HCT116 (cell line): ENCODE results near the gene AP5Z1. TPM values are rescaled to one million over a fixed set of nuclear protein-coding genes. Genes with fewer than 3 reads are reported as not detected.

ENCODE experiments used
- ATAC-seq: fragments of 200-7000 bp; cut with Tn5 transposase; 2 replicates; pipeline ENCODE4 v1.9.1; 2020; ENCODE audit warnings: mild to moderate bottlenecking, moderate library complexity
- BruUV-seq: library from RNA; stranded (reverse); fragments of 400-500 nt; replicated peaks from 2 replicates; lab custom pipeline; 2021; lab: Mats Ljungman, UMichigan
- CTCF ChIA-PET: fragments of 300-600 bp; sonication (Branson Sonifier 250); formaldehyde crosslinking; loops from one replicate; lab custom pipeline; 2021; ENCODE audit warnings: antibody characterized with exemption; lab: Charles Lee
- POLR2A ChIA-PET: fragments of 300-600, 350-600 bp; sonication (Branson Sonifier 250); formaldehyde crosslinking; loops from one replicate; lab custom pipeline; 2021; ENCODE audit warnings: antibody characterized with exemption; lab: Charles Lee
- RAD21 ChIA-PET, 2 experiments: fragments of 300-600 bp; sonication (Branson Sonifier 250); formaldehyde crosslinking; loops; one replicate each; lab custom pipeline; 2023; ENCODE audit warnings: low total read pairs in 2 of 2; ENCODE audit not compliant: uncharacterized antibody in 2 of 2, unreplicated experiment in 2 of 2, low non-redundant PET in 1 of 2; lab: Charles Lee
- DNase-seq: peaks from one replicate; pipeline ENCODE4 v3.0.0-alpha.2; 2010; ENCODE audit warnings: low read depth, low spot score
- H2AFZ ChIP-seq: fragments of 200-600 bp; shearing (Covaris generic), sonication (generic); 2 replicates; pipeline ENCODE4 v1.6.1; 2017; ENCODE audit warnings: low read depth, mixed run types, mixed read lengths, antibody characterized with exemption, low read length; ENCODE audit not compliant: poor library complexity, severe bottlenecking
- H3K27ac ChIP-seq: 2 replicates; pipeline ENCODE4 v1.5.1; 2012; ENCODE audit warnings: low read depth, low read length
- H3K27me3 ChIP-seq: fragments of 200-600 bp; sonication (generic); 2 replicates; pipeline ENCODE4 v1.6.1; 2016; ENCODE audit warnings: mixed run types, low read length, mixed read lengths; ENCODE audit not compliant: insufficient read depth
- H3K36me3 ChIP-seq, 2 experiments: fragments of 200-500 bp in 1 of 2; fragments of 200-600 bp in 1 of 2; sonication (Bioruptor generic) in 1 of 2; sonication (generic) in 1 of 2; 2 replicates each; pipeline versions ENCODE4 v1.5.1 to v1.6.1; 2014 to 2016; ENCODE audit warnings: low read length in 2 of 2, inconsistent platforms in 1 of 2, mixed read lengths in 1 of 2, mixed run types in 1 of 2; ENCODE audit not compliant: insufficient read depth in 2 of 2, control insufficient read depth in 1 of 2
- H3K4me1 ChIP-seq, 2 experiments: fragments of 200-600 bp in 1 of 2; sonication (generic) in 1 of 2; 2 replicates each; pipeline versions ENCODE4 v1.5.1 to v1.6.1; 2012 to 2017; ENCODE audit warnings: low read length in 2 of 2, inconsistent platforms in 1 of 2, mild to moderate bottlenecking in 1 of 2, mixed read lengths in 1 of 2, mixed run types in 1 of 2, moderate library complexity in 1 of 2; ENCODE audit not compliant: insufficient read depth in 2 of 2, control insufficient read depth in 1 of 2
- H3K4me2 ChIP-seq: fragments of 200-600 bp; sonication (generic); 2 replicates; pipeline ENCODE4 v1.6.1; 2017; ENCODE audit warnings: mixed run types, low read length, mixed read lengths
- H3K4me3 ChIP-seq, 2 experiments: fragments of 200-600 bp in 1 of 2; sonication (generic) in 1 of 2; replicated peaks in 1 of 2; 2 replicates each; pipeline ENCODE4 v1.5.1; 2011 to 2016; ENCODE audit warnings: low read length in 2 of 2, control low read depth in 1 of 2, low read depth in 1 of 2, mild to moderate bottlenecking in 1 of 2, mixed read lengths in 1 of 2, mixed run types in 1 of 2
- H3K79me2 ChIP-seq: fragments of 200-600 bp; sonication (generic); 2 replicates; pipeline ENCODE4 v1.6.1; 2017; ENCODE audit warnings: mild to moderate bottlenecking, mixed run types, low read length, moderate library complexity, mixed read lengths; ENCODE audit not compliant: insufficient read depth
- H3K9ac ChIP-seq: fragments of 200-600 bp; sonication (generic); 2 replicates; pipeline ENCODE4 v1.6.1; 2016; ENCODE audit warnings: low read length, mixed read lengths
- H3K9me2 ChIP-seq: fragments of 200-600 bp; sonication (generic), shearing (Covaris generic); 2 replicates; pipeline ENCODE4 v1.6.1; 2017; ENCODE audit warnings: mixed run types, mild to moderate bottlenecking, moderate library complexity; ENCODE audit not compliant: insufficient read depth
- H3K9me3 ChIP-seq, 2 experiments: fragments of 200-500 bp in 1 of 2; fragments of 200-600 bp in 1 of 2; sonication (Bioruptor generic) in 1 of 2; sonication (generic) in 1 of 2; 2 replicates each; pipeline ENCODE4 v1.6.1; 2014 to 2017; ENCODE audit warnings: low read length in 2 of 2, mixed read lengths in 2 of 2, inconsistent platforms in 1 of 2, low read depth in 1 of 2, mild to moderate bottlenecking in 1 of 2, mixed run types in 1 of 2, moderate library complexity in 1 of 2; ENCODE audit not compliant: control insufficient read depth in 1 of 2, insufficient read depth in 1 of 2
- H4K20me1 ChIP-seq: fragments of 200-600 bp; sonication (generic), shearing (Covaris generic); 2 replicates; pipeline ENCODE4 v1.6.1; 2017; ENCODE audit warnings: mixed run types, mild to moderate bottlenecking, moderate library complexity; ENCODE audit not compliant: insufficient read depth
- CBX3 ChIP-seq: IDR thresholded peaks from 2 replicates; pipeline ENCODE4 v1.6.1; 2012; ENCODE audit warnings: low read depth
- CEBPB ChIP-seq: IDR thresholded peaks from 2 replicates; pipeline ENCODE4 v1.6.1; 2012; ENCODE audit warnings: low read depth
- ELF1 ChIP-seq: IDR thresholded peaks from 2 replicates; pipeline ENCODE4 v1.6.1; 2012; ENCODE audit warnings: low read depth, borderline replicate concordance
- EZH2 ChIP-seq: fragments of 200-600 bp; sonication (generic); IDR thresholded peaks from 2 replicates; pipeline ENCODE4 v1.6.1; 2017; ENCODE audit warnings: antibody characterized with exemption, mixed run types
- EZH2phosphoT487 ChIP-seq: fragments of 200-600 bp; IDR thresholded peaks from 2 replicates; pipeline ENCODE4 v1.6.1; 2018; ENCODE audit warnings: antibody characterized with exemption, borderline replicate concordance
- FOSL1 ChIP-seq: IDR thresholded peaks from 2 replicates; pipeline ENCODE4 v1.6.1; 2012; ENCODE audit warnings: low read depth
- JUND ChIP-seq: IDR thresholded peaks from 2 replicates; pipeline ENCODE4 v1.6.1; 2012
- POLR2A ChIP-seq: IDR thresholded peaks from 2 replicates; pipeline ENCODE4 v1.7.0; 2011; ENCODE audit warnings: borderline replicate concordance; ENCODE audit not compliant: insufficient read depth, insufficient read length; ENCODE audit errors: extremely low read depth
- POLR2AphosphoS5 ChIP-seq: IDR thresholded peaks from 2 replicates; pipeline ENCODE4 v1.6.1; 2011; ENCODE audit warnings: mild to moderate bottlenecking, low read depth, low read length, moderate library complexity
- SIN3A ChIP-seq: IDR thresholded peaks from 2 replicates; pipeline ENCODE4 v1.6.1; 2012; ENCODE audit warnings: low read depth
- SRF ChIP-seq: IDR thresholded peaks from 2 replicates; pipeline ENCODE4 v1.6.1; 2012; ENCODE audit warnings: low read depth
- TCF7L2 ChIP-seq: IDR thresholded peaks from 2 replicates; pipeline ENCODE4 v1.7.0; 2011; ENCODE audit warnings: borderline replicate concordance, inconsistent platforms; ENCODE audit not compliant: insufficient read depth, insufficient read length; ENCODE audit errors: extremely low read depth
- YY1 ChIP-seq: IDR thresholded peaks from 2 replicates; pipeline ENCODE4 v1.6.1; 2011; ENCODE audit warnings: low read length, low read depth, moderate library complexity, mild to moderate bottlenecking; ENCODE audit not compliant: insufficient replicate concordance; ENCODE audit errors: extremely low read depth
- ZFX ChIP-seq: fragments of 450-650 bp; IDR thresholded peaks from 2 replicates; pipeline ENCODE4 v1.6.1; 2017
- ZNF274 ChIP-seq: fragments of 200-500 bp; sonication (Bioruptor generic); IDR thresholded peaks from 2 replicates; pipeline ENCODE4 v1.6.1; 2014; ENCODE audit warnings: mild to moderate bottlenecking, low read depth, low read length, inconsistent platforms
- intact Hi-C: fragments of 100-400 bp; cut with micrococcal nuclease; formaldehyde crosslinking; loops from 2 replicates; pipeline ENCODE4 v1.10.0; 2022
- total RNA-seq: library from RNA; stranded (reverse); gene quantifications from one replicate; pipeline ENCODE4 v1.2.1, GENCODE V29; 2021; ENCODE audit not compliant: unreplicated experiment
- TF ChIP-seq, protein P1 (sequence below), 3 experiments: fragments of 200-600 bp in 1 of 3; sonication (generic) in 1 of 3; IDR thresholded peaks in 2 of 3; conservative IDR thresholded peaks in 1 of 3; 2 replicates each; pipeline ENCODE4 v1.5.1; 2012 to 2017; ENCODE audit warnings: low read depth in 2 of 3, low read length in 2 of 3, antibody characterized with exemption in 1 of 3, borderline replicate concordance in 1 of 3, control low read depth in 1 of 3, mild to moderate bottlenecking in 1 of 3, mixed read lengths in 1 of 3, mixed run types in 1 of 3, moderate library complexity in 1 of 3; ENCODE audit not compliant: insufficient read depth in 1 of 3
- TF ChIP-seq, protein P2 (sequence below): IDR thresholded peaks from 2 replicates; pipeline ENCODE4 v1.6.1; 2012
- TF ChIP-seq, protein P3 (sequence below): IDR thresholded peaks from 2 replicates; pipeline ENCODE4 v1.6.1; 2011; ENCODE audit warnings: mild to moderate bottlenecking, low read length, moderate library complexity; ENCODE audit not compliant: insufficient replicate concordance; ENCODE audit errors: extremely low read depth
- TF ChIP-seq, protein P4 (sequence below): IDR thresholded peaks from 2 replicates; pipeline ENCODE4 v1.6.1; 2012; ENCODE audit warnings: low read depth

AP5Z1 gene
- total RNA-seq, 1 experiment from 2014 or later: 23.2 TPM

DNA sequence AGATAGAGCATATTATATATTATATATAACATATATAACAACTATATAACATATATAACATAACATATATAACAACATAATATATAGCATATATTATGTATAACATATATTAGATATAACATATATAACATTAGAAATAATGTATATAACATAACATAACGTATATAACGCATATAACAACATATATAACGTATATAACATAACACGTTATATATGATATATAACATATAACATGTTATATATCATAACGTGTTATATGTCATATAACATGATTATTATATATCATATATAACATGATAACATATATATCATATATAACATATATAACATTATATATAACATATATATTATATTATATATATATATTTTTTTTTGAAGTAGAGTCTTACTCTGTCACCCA is 3.7 kb downstream of the AP5Z1 start:
- H3K9me2 ChIP-seq: no peaks in the 10 kb centered on the region
- H3K27me3 ChIP-seq: no peaks in the 10 kb centered on the region
- BruUV-seq: no TSS peak
- ATAC-seq (no peak), DNase-seq (no peak)
- H2AFZ ChIP-seq: no peak overlapping the region
- ChIA-PET POLR2A (no interaction called here), RAD21 (no interaction called here), CTCF (no interaction called here)
- no peak overlapping the region for H3K4me2 ChIP-seq
- H3K9me3 ChIP-seq: no peaks in the 10 kb centered on the region
- peaks cover 5 to 15% of the 10 kb centered on the region in 2 experiments; a peak in 3 of 4 replicates for H3K4me1 ChIP-seq
- peaks cover 27% of the 10 kb centered on the region for H3K79me2 ChIP-seq
- no peak overlapping the region for H3K27ac ChIP-seq
- H3K9ac ChIP-seq: no peak overlapping the region
- intact Hi-C loops: no loop called here
- H3K36me3 ChIP-seq: peaks cover 0 to 2% of the 10 kb centered on the region in 2 experiments; a peak in 1 of 4 replicates
- TF ChIP-seq, protein P1, sequence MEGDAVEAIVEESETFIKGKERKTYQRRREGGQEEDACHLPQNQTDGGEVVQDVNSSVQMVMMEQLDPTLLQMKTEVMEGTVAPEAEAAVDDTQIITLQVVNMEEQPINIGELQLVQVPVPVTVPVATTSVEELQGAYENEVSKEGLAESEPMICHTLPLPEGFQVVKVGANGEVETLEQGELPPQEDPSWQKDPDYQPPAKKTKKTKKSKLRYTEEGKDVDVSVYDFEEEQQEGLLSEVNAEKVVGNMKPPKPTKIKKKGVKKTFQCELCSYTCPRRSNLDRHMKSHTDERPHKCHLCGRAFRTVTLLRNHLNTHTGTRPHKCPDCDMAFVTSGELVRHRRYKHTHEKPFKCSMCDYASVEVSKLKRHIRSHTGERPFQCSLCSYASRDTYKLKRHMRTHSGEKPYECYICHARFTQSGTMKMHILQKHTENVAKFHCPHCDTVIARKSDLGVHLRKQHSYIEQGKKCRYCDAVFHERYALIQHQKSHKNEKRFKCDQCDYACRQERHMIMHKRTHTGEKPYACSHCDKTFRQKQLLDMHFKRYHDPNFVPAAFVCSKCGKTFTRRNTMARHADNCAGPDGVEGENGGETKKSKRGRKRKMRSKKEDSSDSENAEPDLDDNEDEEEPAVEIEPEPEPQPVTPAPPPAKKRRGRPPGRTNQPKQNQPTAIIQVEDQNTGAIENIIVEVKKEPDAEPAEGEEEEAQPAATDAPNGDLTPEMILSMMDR (IDR thresholded peaks at IDR 0.05 in 2 of 3, conservative IDR thresholded peaks at IDR 0.05 in 1 of 3; ENCODE audit: borderline replicate concordance in 1 of 3, insufficient read depth in 1 of 3, low read depth in 2 of 3, low read length in 2 of 3): no peak
- TF ChIP-seq CEBPB (no peak), POLR2A (no peak), SIN3A (no peak), CBX3 (no peak), ZFX (no peak), FOSL1 (no peak), JUND (no peak), TCF7L2 (no peak), ELF1 (no peak), SRF (no peak), YY1 (no peak), ZNF274 (no peak), EZH2phosphoT487 (no peak), POLR2AphosphoS5 (no peak), EZH2 (no peak)
- TF ChIP-seq, protein P2, sequence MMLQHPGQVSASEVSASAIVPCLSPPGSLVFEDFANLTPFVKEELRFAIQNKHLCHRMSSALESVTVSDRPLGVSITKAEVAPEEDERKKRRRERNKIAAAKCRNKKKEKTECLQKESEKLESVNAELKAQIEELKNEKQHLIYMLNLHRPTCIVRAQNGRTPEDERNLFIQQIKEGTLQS: no peak
- TF ChIP-seq, protein P3, sequence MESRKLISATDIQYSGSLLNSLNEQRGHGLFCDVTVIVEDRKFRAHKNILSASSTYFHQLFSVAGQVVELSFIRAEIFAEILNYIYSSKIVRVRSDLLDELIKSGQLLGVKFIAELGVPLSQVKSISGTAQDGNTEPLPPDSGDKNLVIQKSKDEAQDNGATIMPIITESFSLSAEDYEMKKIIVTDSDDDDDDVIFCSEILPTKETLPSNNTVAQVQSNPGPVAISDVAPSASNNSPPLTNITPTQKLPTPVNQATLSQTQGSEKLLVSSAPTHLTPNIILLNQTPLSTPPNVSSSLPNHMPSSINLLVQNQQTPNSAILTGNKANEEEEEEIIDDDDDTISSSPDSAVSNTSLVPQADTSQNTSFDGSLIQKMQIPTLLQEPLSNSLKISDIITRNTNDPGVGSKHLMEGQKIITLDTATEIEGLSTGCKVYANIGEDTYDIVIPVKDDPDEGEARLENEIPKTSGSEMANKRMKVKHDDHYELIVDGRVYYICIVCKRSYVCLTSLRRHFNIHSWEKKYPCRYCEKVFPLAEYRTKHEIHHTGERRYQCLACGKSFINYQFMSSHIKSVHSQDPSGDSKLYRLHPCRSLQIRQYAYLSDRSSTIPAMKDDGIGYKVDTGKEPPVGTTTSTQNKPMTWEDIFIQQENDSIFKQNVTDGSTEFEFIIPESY: no peak
- TF ChIP-seq, protein P4, sequence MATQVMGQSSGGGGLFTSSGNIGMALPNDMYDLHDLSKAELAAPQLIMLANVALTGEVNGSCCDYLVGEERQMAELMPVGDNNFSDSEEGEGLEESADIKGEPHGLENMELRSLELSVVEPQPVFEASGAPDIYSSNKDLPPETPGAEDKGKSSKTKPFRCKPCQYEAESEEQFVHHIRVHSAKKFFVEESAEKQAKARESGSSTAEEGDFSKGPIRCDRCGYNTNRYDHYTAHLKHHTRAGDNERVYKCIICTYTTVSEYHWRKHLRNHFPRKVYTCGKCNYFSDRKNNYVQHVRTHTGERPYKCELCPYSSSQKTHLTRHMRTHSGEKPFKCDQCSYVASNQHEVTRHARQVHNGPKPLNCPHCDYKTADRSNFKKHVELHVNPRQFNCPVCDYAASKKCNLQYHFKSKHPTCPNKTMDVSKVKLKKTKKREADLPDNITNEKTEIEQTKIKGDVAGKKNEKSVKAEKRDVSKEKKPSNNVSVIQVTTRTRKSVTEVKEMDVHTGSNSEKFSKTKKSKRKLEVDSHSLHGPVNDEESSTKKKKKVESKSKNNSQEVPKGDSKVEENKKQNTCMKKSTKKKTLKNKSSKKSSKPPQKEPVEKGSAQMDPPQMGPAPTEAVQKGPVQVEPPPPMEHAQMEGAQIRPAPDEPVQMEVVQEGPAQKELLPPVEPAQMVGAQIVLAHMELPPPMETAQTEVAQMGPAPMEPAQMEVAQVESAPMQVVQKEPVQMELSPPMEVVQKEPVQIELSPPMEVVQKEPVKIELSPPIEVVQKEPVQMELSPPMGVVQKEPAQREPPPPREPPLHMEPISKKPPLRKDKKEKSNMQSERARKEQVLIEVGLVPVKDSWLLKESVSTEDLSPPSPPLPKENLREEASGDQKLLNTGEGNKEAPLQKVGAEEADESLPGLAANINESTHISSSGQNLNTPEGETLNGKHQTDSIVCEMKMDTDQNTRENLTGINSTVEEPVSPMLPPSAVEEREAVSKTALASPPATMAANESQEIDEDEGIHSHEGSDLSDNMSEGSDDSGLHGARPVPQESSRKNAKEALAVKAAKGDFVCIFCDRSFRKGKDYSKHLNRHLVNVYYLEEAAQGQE: no peak
- no peak overlapping the region for H3K4me3 ChIP-seq
- H4K20me1 ChIP-seq: no peaks in the 10 kb centered on the region
